Adrenal gland (tissue), 5 donors: ENCODE results near the gene SKP1.

Experiments
- CTCF ChIP-seq, 6 experiments: fragments of 450-650 bp in 4 of 6; fragments of 200-600 bp in 2 of 6; sonication (generic) in 1 of 6; IDR thresholded peaks; 1 replicate in 5 of 6; 2 replicates in 1 of 6; pipeline versions ENCODE4 v1.5.1 to v1.8.0; 2016 to 2021; ENCODE audit warnings: antibody characterized with exemption in 6 of 6, mild to moderate bottlenecking in 2 of 6, moderate library complexity in 1 of 6
- POLR2A ChIP-seq, 2 donors: fragments of 450-650 bp; IDR thresholded peaks; one replicate each; pipeline ENCODE4 v1.6.1; 2017; ENCODE audit warnings: antibody characterized with exemption in 2 of 2, mild to moderate bottlenecking in 2 of 2, moderate library complexity in 1 of 2
- donor health status: DM: no; HTN: no; CAD: no.

GRCh38 chr5:134178096-134178419 is 1.3 kb upstream of the SKP1 start:
- TF ChIP-seq POLR2A (IDR thresholded peaks at IDR 0.05) (no peak), CTCF (IDR thresholded peaks at IDR 0.05) (no peak)
